GM18502 (cell line): ENCODE measurements around the gene DLGAP1.

Source experiments
- ATAC-seq: cut with Tn5 transposase; IDR thresholded peaks from one replicate; pipeline ENCODE4 v1.9.1; 2021; ENCODE audit warnings: mild to moderate bottlenecking; ENCODE audit not compliant: unreplicated experiment, poor library complexity

Gene DLGAP1

DNA sequence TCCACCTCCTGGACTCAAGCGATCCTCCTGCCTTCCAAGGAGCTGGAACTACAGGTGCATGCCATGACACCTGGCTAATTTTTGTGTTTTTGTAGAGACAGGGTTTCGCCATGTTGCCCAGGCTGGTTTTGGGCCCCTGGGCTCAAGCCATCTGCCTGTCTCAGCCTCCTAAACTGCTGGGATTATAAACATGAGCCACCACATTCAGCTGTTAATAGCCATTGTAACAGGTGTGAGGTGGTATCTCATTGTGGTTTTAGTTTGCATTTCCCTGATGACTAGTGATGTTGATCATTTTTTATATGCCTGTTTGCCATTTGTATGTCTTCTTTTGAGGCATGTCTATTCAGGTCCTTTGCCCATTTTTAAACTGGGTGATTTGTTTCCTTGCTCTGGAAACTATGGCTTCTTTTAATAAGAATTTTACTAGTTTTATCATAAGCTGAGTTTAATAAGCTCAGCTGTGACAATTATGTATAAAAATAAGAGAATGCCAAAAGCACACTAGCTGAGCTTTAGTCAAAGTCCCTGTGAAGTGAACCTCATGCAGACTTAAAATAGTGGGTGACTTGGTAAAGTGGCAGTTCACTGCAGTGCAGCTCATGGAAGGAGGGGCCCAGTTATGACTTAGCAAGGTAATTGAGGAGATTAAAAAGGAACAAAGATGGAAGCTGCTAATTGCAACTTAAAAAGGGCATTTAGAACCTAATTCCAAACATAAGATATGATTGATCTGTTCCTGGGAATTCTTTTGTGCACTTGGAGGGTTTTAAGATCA lies 540.1 kb downstream of the DLGAP1 start:
- no peak for ATAC-seq

GRCh38 chr18:3914109-3914508 lies 541.0 kb downstream of the DLGAP1 start:
- ATAC-seq: no peak

GRCh38 chr18:3912705-3913104 lies 542.4 kb downstream of the DLGAP1 start:
- no peak for ATAC-seq

- ATAC-seq: no peak
Observed at GRCh38 chr18:3911413-3911812, 543.7 kb downstream of the DLGAP1 start.

DNA sequence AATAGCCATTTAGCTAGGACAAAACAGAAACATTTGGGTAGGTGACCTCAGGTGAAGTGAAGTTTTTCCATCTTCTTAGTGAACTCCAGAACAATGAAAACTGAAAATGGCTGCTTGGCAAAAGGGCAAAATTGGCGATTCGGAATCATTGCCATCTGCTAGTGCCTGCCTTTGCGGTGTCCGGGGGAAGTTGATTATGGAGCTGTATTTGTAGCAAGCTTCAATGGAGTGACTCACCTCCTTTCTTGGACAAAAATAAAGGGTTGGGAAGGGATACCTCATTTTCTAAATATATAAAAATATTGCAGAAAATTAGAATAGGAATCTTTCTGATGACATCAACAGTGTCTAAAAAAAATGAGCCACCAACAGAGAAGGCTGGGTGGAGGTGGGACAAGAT lies 544.6 kb downstream of the DLGAP1 start:
- no peak for ATAC-seq

GRCh38 chr18:3907955-3908354 lies 547.2 kb downstream of the DLGAP1 start:
- ATAC-seq: no peak

DNA sequence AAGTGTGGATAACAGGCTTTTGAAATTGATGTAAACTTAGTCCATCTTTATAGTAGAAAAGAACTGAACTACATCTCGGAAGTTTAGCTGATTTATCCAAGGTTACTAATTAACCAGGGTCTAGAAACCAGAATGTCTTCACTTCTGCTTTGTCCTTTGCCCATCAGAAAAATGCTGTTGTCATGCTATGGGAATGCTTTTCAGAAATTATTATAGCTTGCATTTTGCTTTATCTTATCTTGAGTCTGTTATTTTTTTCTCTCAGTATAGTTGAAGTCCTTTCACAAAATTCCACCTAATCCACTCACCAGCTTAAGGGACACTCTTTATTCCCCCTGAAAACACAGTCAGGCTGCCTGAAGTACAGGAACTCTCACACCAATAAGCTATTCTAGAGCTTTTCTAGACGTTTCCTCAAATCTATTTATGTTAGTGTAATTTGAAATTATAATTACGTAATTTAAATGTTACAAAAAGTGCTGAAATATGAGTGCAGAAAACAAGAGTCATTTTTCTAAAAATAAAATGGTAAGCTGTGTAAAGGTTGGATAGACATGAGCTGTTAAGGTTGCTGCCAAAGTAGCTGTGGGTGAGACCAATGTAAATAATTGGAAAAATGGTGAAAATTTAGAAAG lies 548.9 kb downstream of the DLGAP1 start:
- no peak for ATAC-seq

GRCh38 chr18:3903337-3903736 lies 551.8 kb downstream of the DLGAP1 start:
- no peak for ATAC-seq

- no peak for ATAC-seq
Observed at GRCh38 chr18:3902676-3903075, 552.4 kb downstream of the DLGAP1 start.

DNA sequence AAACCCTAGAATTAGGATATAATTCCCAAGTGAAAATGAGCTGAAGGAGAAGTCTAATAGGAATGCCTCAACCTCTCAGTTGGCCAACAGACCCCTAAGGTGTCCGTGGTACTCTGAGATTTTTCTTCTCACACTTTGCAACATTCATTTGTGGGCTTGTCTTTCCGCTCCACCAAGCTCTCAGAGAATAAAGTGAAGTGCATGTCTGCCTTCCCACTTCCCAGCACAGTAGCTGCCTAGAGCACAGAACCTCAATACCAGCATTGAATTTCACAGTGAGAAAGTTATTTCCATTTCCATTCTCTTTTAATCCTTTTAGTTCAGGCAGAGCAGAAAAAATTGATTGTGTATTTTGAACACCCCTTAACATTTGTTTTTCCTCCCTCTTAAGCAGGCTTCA lies 553.3 kb downstream of the DLGAP1 start:
- ATAC-seq: no peak

DNA sequence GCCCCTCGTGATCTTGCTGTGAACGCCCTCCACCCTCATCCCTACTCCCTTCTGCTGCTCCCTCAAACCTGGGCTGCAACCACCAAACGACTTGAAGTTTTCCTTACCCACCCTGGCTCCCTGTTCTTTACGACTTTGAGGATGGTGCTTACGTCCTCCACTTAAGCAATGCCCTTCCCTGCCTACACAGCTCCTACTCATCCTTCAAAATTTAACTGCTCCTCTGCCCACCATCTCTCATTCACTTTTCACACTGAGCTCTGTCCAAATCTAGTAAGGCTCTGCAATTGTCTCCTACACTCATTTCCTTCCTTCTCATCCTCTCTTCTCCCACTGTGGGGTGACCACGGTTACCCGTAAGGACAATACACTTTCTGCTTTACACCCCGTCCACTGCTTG lies 554.1 kb downstream of the DLGAP1 start:
- no peak for ATAC-seq

DNA sequence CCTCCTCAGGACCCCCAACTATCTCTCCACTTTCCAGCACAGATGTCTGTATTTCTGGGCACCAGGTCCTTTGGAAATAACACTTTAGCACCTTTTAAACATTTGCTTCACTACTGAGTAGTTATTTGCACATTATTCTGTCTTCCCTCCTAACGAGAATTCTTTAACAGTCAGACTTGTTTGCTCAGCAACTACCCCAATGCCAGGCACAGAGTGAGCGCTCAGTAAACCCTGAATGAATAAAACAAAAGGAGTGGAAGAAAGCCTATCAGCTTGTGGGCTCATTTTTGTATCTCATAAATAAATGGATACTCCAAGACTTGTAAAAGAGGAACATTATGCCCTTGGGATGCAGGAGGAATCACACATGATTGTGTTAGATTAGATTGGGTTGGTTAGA lies 554.8 kb downstream of the DLGAP1 start:
- no peak for ATAC-seq

- no peak for ATAC-seq
Observed at GRCh38 chr18:3898861-3899613, 556.1 kb downstream of the DLGAP1 start.

GRCh38 chr18:3892152-3892551 lies 563.0 kb downstream of the DLGAP1 start:
- ATAC-seq: no peak

- ATAC-seq: no peak
Observed at GRCh38 chr18:3891245-3891644, 563.9 kb downstream of the DLGAP1 start.

GRCh38 chr18:3889803-3890202 lies 565.3 kb downstream of the DLGAP1 start:
- ATAC-seq: no peak

GRCh38 chr18:3889121-3889520 lies 566.0 kb downstream of the DLGAP1 start:
- no peak for ATAC-seq

DNA sequence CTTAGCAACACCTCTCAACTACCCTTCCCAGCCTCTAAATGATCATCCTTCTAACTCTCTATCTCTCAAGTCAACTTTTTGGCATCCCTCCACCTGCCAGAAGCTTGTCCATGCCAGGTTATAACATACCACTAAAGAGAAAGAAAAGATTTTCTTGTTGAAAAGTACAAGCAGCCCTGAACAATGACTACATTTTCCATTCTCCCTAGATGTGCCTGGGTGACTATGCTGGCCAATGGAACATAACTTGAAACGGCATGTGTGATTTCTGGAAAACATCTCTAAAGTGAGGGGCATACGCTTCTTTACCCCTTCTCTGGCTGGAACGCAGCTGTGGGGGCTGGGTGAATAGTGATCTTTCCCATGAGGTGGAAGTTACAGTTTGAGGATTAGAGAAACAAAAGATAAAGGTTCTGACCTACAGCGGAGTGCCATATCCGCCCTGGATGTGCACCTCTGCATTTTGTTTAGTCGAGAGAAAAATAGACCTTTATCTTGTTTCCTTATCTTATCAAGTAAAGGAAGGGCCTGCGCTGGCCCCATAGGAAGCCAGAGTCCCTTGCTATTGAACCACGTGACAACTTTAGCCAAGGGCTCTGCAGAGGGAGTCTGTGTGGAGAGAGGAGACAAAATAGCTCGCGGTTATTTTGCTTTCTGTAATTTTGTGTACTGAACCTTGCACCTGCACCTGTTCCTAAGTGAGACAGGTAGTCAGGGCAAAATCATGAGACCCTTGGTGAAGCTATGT lies 568.4 kb downstream of the DLGAP1 start:
- ATAC-seq: no peak

- no peak for ATAC-seq
Observed at GRCh38 chr18:3885209-3885792, 569.8 kb downstream of the DLGAP1 start.

- ATAC-seq: no peak
Observed at GRCh38 chr18:3879836-3880120, 575.3 kb downstream of the DLGAP1 start.
